Activated CD4-positive, alpha-beta T cell treated with anti-CD3 and anti-CD28 coated beads, Interleukin-2, amount 10 ng/mL, durations not matched to agents 7 days and 5 days (primary cell): Measurements from ENCODE around the gene MARVELD2. TPM values are rescaled to one million over a fixed set of nuclear protein-coding genes. Genes with fewer than 3 reads are reported as not detected.
"Not testable (repeated sequence)": the region's sequence is repeated elsewhere in the genome, so short reads cannot be mapped to it uniquely, and the experiment has no call there.

ENCODE experiments used
- CTCF ChIA-PET: fragments of 350-600 bp; sonication (Branson Sonifier 250); formaldehyde crosslinking; loops from one replicate; lab custom pipeline; 2021; ENCODE audit warnings: antibody characterized with exemption; lab: Charles Lee
- POLR2A ChIA-PET: fragments of 350-600 bp; sonication (Branson Sonifier 250); formaldehyde crosslinking; loops from one replicate; lab custom pipeline; 2021; ENCODE audit warnings: antibody characterized with exemption; lab: Charles Lee
- DNase-seq: peaks from one replicate; pipeline ENCODE4 v3.0.0-alpha.2; 2020
- H3K27ac Mint-ChIP-seq: one replicate; pipeline ENCODE4 v1.8.0; 2021; ENCODE audit warnings: mild to moderate bottlenecking, moderate library complexity, mixed read lengths
- H3K27me3 Mint-ChIP-seq: one replicate; pipeline ENCODE4 v1.8.0; 2021; ENCODE audit warnings: mixed read lengths
- H3K36me3 Mint-ChIP-seq: one replicate; pipeline ENCODE4 v1.8.0; 2021; ENCODE audit warnings: low read depth, mixed read lengths
- H3K4me1 Mint-ChIP-seq: one replicate; pipeline ENCODE4 v1.8.0; 2021; ENCODE audit warnings: mixed read lengths
- H3K4me3 Mint-ChIP-seq: one replicate; pipeline ENCODE4 v1.8.0; 2021; ENCODE audit warnings: mild to moderate bottlenecking, moderate library complexity, mixed read lengths
- H3K9me3 Mint-ChIP-seq: one replicate; pipeline ENCODE4 v1.8.0; 2021; ENCODE audit warnings: mixed read lengths
- total RNA-seq, 2 experiments: library from RNA; stranded (reverse); gene quantifications; one replicate each; pipeline ENCODE4 v1.2.3, GENCODE V29; 2021

Gene MARVELD2
- total RNA-seq, 2 experiments from 2014 or later, result 0.07 to 0.17 TPM

GRCh38 chr5:69416180-69416579 is 1.3 kb downstream of the MARVELD2 start:
- DNase-seq, result no peak
- Mint-ChIP-seq H3K36me3 (peaks cover 11% of the 10 kb centered on the region), H3K27ac (no peak overlapping the region), H3K27me3 (peaks cover 2% of the 10 kb centered on the region), H3K4me1 (peaks cover 10% of the 10 kb centered on the region), H3K9me3 (no peaks in the 10 kb centered on the region), H3K4me3 (peak overlapping the region; percentile 62)
- POLR2A ChIA-PET, result no interaction called here
- CTCF ChIA-PET, result no interaction called here

- H3K36me3 Mint-ChIP-seq, result peaks cover 7% of the 10 kb centered on the region
- H3K4me1 Mint-ChIP-seq, result peaks cover 10% of the 10 kb centered on the region
- H3K9me3 Mint-ChIP-seq, result no peaks in the 10 kb centered on the region
- POLR2A ChIA-PET, result no interaction called here
- H3K27me3 Mint-ChIP-seq, result peaks cover 2% of the 10 kb centered on the region
- CTCF ChIA-PET, result no interaction called here
- H3K4me3 Mint-ChIP-seq, result no peak overlapping the region
- DNase-seq, result no peak
- no peak overlapping the region for H3K27ac Mint-ChIP-seq
These were observed 1.8 kb downstream of the MARVELD2 start for GRCh38 chr5:69416699-69417098.

- H3K9me3 Mint-ChIP-seq, result no peaks in the 10 kb centered on the region
These were observed 3.6 kb downstream of the MARVELD2 start for GRCh38 chr5:69418554-69418953.

GRCh38 chr5:69431424-69432303 is 16.7 kb downstream of the MARVELD2 start:
- Mint-ChIP-seq H3K9me3 (no peaks in the 10 kb centered on the region), H3K36me3 (no peaks in the 10 kb centered on the region), H3K27ac (no peak overlapping the region), H3K4me1 (no peaks in the 10 kb centered on the region), H3K27me3 (no peaks in the 10 kb centered on the region), H3K4me3 (no peak overlapping the region)
- ChIA-PET CTCF (no interaction called here), POLR2A (no interaction called here)
- no peak for DNase-seq

More at GRCh38 chr5:69418554-69418953, 3.6 kb downstream of the MARVELD2 start:
- H3K4me1 Mint-ChIP-seq, result peaks cover 10% of the 10 kb centered on the region
- POLR2A ChIA-PET, result no interaction called here
- peaks cover 6% of the 10 kb centered on the region for H3K36me3 Mint-ChIP-seq
- no peak overlapping the region for H3K27ac Mint-ChIP-seq
- H3K27me3 Mint-ChIP-seq, result peaks cover 2% of the 10 kb centered on the region
- no peak overlapping the region for H3K4me3 Mint-ChIP-seq
- no peak for DNase-seq
- CTCF ChIA-PET, result no interaction called here

- no peak overlapping the region for H3K4me3 Mint-ChIP-seq
These were observed 17.7 kb downstream of the MARVELD2 start for GRCh38 chr5:69432412-69433206.

GRCh38 chr5:69435276-69435884 is 20.5 kb downstream of the MARVELD2 start:
- H3K27me3 Mint-ChIP-seq, H3K4me3 Mint-ChIP-seq, H3K9me3 Mint-ChIP-seq, POLR2A ChIA-PET, DNase-seq, H3K36me3 Mint-ChIP-seq, H3K4me1 Mint-ChIP-seq, H3K27ac Mint-ChIP-seq: not testable (repeated sequence)
- CTCF ChIA-PET, result interaction anchor here (0.5 kb wide), 1 partner anchor 34 kb away, joined by 3 read pairs; no protein-coding TSS in a partner anchor

More at GRCh38 chr5:69432412-69433206, 17.7 kb downstream of the MARVELD2 start:
- H3K27ac Mint-ChIP-seq, result no peak overlapping the region
- H3K9me3 Mint-ChIP-seq, result no peaks in the 10 kb centered on the region
- DNase-seq, result no peak
- H3K27me3 Mint-ChIP-seq, result no peaks in the 10 kb centered on the region
- no peaks in the 10 kb centered on the region for H3K36me3 Mint-ChIP-seq
- no peaks in the 10 kb centered on the region for H3K4me1 Mint-ChIP-seq
- CTCF ChIA-PET, result interaction anchor here (0.7 kb wide), 1 partner anchor 54 kb away, joined by 4 read pairs; no protein-coding TSS in a partner anchor
- POLR2A ChIA-PET, result no interaction called here

DNA sequence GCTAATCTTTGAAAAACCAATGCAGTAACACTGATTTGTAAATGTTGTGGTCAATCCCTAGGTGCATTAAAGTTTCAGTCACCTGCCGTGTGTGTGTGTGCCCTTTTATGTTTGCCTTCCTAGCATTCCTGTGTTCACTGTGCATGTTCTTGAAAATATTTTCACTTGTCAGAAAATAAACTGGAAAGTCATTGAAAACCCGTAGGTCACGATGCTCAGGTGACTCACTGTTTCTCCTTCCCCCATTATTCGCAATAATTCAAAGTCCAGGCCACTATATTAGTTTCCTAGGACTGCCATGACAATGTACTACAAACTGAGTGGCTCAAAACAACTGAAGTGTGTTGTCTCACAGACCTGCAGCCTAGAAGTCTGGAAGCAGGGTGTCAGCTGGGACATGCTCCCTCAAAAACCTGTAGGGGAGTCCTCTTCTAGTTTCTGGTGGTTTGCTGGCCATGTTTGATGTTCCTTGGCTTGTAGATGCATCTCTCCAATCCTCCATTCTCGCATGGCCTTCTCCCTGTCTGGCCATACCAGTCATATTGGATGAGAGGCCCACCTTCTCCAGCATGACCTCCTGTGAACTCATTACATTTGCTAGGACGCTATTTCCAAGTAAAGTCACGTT is 29.3 kb downstream of the MARVELD2 start:
- Mint-ChIP-seq H3K27me3 (no peaks in the 10 kb centered on the region), H3K36me3 (no peaks in the 10 kb centered on the region), H3K9me3 (no peaks in the 10 kb centered on the region), H3K4me3 (no peak overlapping the region), H3K4me1 (no peaks in the 10 kb centered on the region), H3K27ac (no peak overlapping the region)
- DNase-seq, result no peak
- CTCF ChIA-PET, result no interaction called here
- POLR2A ChIA-PET, result no interaction called here

- H3K27me3 Mint-ChIP-seq, result peaks cover 2% of the 10 kb centered on the region
- H3K27ac Mint-ChIP-seq, result no peak overlapping the region
- ChIA-PET POLR2A (no interaction called here), CTCF (no interaction called here)
- DNase-seq, result no peak
- H3K9me3 Mint-ChIP-seq, result no peaks in the 10 kb centered on the region
- H3K4me3 Mint-ChIP-seq, result no peak overlapping the region
- no peaks in the 10 kb centered on the region for H3K36me3 Mint-ChIP-seq
- H3K4me1 Mint-ChIP-seq, result no peaks in the 10 kb centered on the region
These were observed 34.6 kb downstream of the MARVELD2 start for GRCh38 chr5:69449511-69449910.

GRCh38 chr5:69450116-69450515 is 35.2 kb downstream of the MARVELD2 start:
- Mint-ChIP-seq H3K4me3 (no peak overlapping the region), H3K4me1 (no peaks in the 10 kb centered on the region), H3K27me3 (peaks cover 2% of the 10 kb centered on the region), H3K36me3 (no peaks in the 10 kb centered on the region), H3K9me3 (no peaks in the 10 kb centered on the region), H3K27ac (no peak overlapping the region)
- CTCF ChIA-PET, result no interaction called here
- POLR2A ChIA-PET, result no interaction called here
- DNase-seq, result no peak

- H3K27me3 Mint-ChIP-seq, H3K27ac Mint-ChIP-seq, CTCF ChIA-PET, DNase-seq, H3K36me3 Mint-ChIP-seq, POLR2A ChIA-PET, H3K4me3 Mint-ChIP-seq, H3K9me3 Mint-ChIP-seq, H3K4me1 Mint-ChIP-seq: not testable (repeated sequence)
These were observed 35.6 kb downstream of the MARVELD2 start for GRCh38 chr5:69450527-69450926.

DNA sequence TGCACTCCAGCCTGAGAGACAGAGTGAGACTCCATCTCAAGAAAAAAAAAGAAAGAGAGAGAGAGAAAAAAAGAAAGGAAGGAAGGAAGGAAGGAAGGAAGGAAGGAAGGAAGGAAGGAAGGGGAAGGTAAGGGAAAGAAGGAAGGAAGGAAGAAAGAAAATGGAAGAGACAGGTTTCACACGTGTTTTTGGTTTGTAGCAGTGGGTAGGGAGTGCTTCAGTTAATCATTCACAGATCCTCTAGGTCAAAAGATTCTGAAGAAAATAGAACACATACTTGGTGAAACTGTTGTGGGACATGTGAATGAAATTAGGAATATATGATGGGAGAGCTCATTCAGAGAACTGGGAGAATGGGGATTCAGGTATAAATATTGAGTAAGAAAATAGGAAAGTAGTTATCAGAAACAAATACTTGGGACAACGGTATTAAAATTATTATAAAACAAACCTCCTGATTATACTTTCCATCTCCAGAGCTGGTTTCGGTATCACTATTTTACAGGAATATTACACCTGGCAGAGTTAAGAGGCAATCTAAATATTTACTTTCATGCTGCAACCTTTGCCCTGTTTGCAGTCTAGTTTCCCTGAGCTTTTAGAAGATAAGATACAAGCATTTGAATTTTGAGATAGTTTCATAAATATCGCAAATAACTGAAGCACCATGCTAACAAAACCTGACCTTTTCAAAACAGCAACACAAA is 37.2 kb downstream of the MARVELD2 start:
- no peak overlapping the region for H3K4me3 Mint-ChIP-seq
- no peak overlapping the region for H3K27ac Mint-ChIP-seq
- ChIA-PET CTCF (no interaction called here), POLR2A (no interaction called here)
- peaks cover 2% of the 10 kb centered on the region for H3K27me3 Mint-ChIP-seq
- no peaks in the 10 kb centered on the region for H3K36me3 Mint-ChIP-seq
- no peaks in the 10 kb centered on the region for H3K9me3 Mint-ChIP-seq
- H3K4me1 Mint-ChIP-seq, result no peaks in the 10 kb centered on the region
- no peak for DNase-seq

- DNase-seq, H3K9me3 Mint-ChIP-seq, H3K36me3 Mint-ChIP-seq, H3K4me1 Mint-ChIP-seq, H3K4me3 Mint-ChIP-seq, H3K27ac Mint-ChIP-seq, CTCF ChIA-PET, H3K27me3 Mint-ChIP-seq, POLR2A ChIA-PET: not testable (repeated sequence)
These were observed 38.6 kb downstream of the MARVELD2 start for GRCh38 chr5:69453487-69453886.
